GM12875 (cell line): ENCODE measurements around the gene PAIP2.
"Not testable (repeated sequence)": the region's sequence is repeated elsewhere in the genome, so short reads cannot be mapped to it uniquely, and the experiment has no call there.

Experiments
- H3K4me3 ChIP-seq: one replicate; pipeline ENCODE4 v1.5.1; 2011; ENCODE audit warnings: low read depth, low read length, control low read depth
- CTCF ChIP-seq: IDR thresholded peaks from 2 replicates; pipeline ENCODE4 v1.5.1; 2011; ENCODE audit warnings: low read depth, mild to moderate bottlenecking, control low read depth, inconsistent platforms, low read length, moderate library complexity, borderline replicate concordance; ENCODE audit not compliant: insufficient read depth

The PAIP2 gene

GRCh38 chr5:139385061-139386049 is 43.7 kb downstream of the PAIP2 start:
- no peak for TF ChIP-seq CTCF
- H3K4me3 ChIP-seq: no peak overlapping the region

- TF ChIP-seq CTCF: no peak
- H3K4me3 ChIP-seq: no peak overlapping the region
These were observed 44.4 kb downstream of the PAIP2 start for GRCh38 chr5:139386050-139386438.

GRCh38 chr5:139386956-139387355 is 45.3 kb downstream of the PAIP2 start:
- H3K4me3 ChIP-seq: not testable (repeated sequence)

- H3K4me3 ChIP-seq: peak overlapping the region; percentile 84
- TF ChIP-seq CTCF: no peak
These were observed 46.0 kb downstream of the PAIP2 start for GRCh38 chr5:139387611-139388197.

- H3K4me3 ChIP-seq: peak overlapping the region; percentile 84
- TF ChIP-seq CTCF: no peak
These were observed 46.7 kb downstream of the PAIP2 start for GRCh38 chr5:139388198-139388821.

- TF ChIP-seq CTCF: no peak
- peak within 1 kb of the TSS; percentile 84 for H3K4me3 ChIP-seq
These were observed 48.3 kb downstream of the PAIP2 start, which contains the start of gene MZB1 for GRCh38 chr5:139389701-139390638. TSS of gene MZB1 (minus strand) at chr5:139389913. CDS start at chr5:139389856, 57 bp downstream.
